ENCODE measurements around the gene VPS8. TPM values are rescaled to one million over a fixed set of nuclear protein-coding genes. Genes with fewer than 3 reads are reported as not detected.
A peak's percentile ranks its signal among the peaks of the same experiment; 100 is the strongest.

Gene VPS8
- total and polyA plus RNA-seq, 9 of the 15 experiments (the other 6 are each of a cell fraction or from before 2014, with no cell fraction given) = 7.2 to 41.0 (median 28.3) TPM

DNA sequence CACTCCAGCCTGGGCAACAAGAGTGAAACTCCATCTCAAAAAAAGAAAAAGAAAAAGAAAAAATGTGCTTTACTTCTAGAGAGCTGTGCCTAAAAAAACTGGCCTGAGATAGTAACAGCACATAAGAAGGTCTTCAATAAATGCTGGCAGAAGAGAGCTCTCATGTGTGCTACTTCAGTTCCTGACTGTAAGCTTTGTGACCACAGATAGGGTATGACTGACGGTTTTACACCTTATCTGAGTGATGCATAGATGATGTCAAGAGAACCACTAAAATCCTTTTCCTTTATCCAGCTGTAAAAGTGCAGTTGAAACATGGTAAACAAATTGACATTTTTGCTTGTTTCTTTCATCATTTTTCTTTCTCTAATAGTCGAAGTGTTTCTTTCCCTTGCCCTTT is 213.0 kb downstream of the VPS8 start (continued):
- TF ChIP-seq LEF1 (IDR thresholded peaks at IDR 0.05) (peak; percentile 66; the same call in 1 of the 2 replicates), ZNF785 (CRISPR knock-in tag; IDR thresholded peaks at IDR 0.05) (no peak), TAL1 (IDR thresholded peaks at IDR 0.05) (peak; percentile 69), TRIM24 (IDR thresholded peaks at IDR 0.05) (peak in 1 of 2 experiments; percentile 66; a peak in 1 of 4 replicates), ESRRA (IDR thresholded peaks at IDR 0.05; ENCODE audit: borderline replicate concordance, low read depth) (peak; percentile 26; the same call in 1 of the 2 replicates), CREM (IDR thresholded peaks at IDR 0.05; ENCODE audit: low read depth) (peak; percentile 70), TCF3 (CRISPR knock-in tag; IDR thresholded peaks at IDR 0.05) (peak; percentile 83)
- TF ChIP-seq, protein P1, sequence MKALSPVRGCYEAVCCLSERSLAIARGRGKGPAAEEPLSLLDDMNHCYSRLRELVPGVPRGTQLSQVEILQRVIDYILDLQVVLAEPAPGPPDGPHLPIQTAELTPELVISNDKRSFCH (CRISPR knock-in tag; IDR thresholded peaks at IDR 0.05) = no peak
- TF ChIP-seq, protein P1 (tag; IDR thresholded peaks at IDR 0.05) = no peak
- TF ChIP-seq, protein P2, sequence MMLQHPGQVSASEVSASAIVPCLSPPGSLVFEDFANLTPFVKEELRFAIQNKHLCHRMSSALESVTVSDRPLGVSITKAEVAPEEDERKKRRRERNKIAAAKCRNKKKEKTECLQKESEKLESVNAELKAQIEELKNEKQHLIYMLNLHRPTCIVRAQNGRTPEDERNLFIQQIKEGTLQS (IDR thresholded peaks at IDR 0.05) = peak; percentile 29; the same call in 1 of the 2 replicates
- TF ChIP-seq, protein P2 (CRISPR knock-in tag; conservative IDR thresholded peaks at IDR 0.05) = no peak
- TF ChIP-seq, protein P3, sequence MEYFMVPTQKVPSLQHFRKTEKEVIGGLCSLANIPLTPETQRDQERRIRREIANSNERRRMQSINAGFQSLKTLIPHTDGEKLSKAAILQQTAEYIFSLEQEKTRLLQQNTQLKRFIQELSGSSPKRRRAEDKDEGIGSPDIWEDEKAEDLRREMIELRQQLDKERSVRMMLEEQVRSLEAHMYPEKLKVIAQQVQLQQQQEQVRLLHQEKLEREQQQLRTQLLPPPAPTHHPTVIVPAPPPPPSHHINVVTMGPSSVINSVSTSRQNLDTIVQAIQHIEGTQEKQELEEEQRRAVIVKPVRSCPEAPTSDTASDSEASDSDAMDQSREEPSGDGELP (CRISPR knock-in tag; IDR thresholded peaks at IDR 0.05; ENCODE audit: borderline replicate concordance) = peak; percentile 24; the same call in 1 of the 2 replicates
- TF ChIP-seq, protein P4, sequence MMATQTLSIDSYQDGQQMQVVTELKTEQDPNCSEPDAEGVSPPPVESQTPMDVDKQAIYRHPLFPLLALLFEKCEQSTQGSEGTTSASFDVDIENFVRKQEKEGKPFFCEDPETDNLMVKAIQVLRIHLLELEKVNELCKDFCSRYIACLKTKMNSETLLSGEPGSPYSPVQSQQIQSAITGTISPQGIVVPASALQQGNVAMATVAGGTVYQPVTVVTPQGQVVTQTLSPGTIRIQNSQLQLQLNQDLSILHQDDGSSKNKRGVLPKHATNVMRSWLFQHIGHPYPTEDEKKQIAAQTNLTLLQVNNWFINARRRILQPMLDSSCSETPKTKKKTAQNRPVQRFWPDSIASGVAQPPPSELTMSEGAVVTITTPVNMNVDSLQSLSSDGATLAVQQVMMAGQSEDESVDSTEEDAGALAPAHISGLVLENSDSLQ (IDR thresholded peaks at IDR 0.05) = peak; percentile 92
- TF ChIP-seq, protein P5, sequence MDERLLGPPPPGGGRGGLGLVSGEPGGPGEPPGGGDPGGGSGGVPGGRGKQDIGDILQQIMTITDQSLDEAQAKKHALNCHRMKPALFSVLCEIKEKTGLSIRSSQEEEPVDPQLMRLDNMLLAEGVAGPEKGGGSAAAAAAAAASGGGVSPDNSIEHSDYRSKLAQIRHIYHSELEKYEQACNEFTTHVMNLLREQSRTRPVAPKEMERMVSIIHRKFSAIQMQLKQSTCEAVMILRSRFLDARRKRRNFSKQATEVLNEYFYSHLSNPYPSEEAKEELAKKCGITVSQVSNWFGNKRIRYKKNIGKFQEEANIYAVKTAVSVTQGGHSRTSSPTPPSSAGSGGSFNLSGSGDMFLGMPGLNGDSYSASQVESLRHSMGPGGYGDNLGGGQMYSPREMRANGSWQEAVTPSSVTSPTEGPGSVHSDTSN (CRISPR knock-in tag; IDR thresholded peaks at IDR 0.05; ENCODE audit: low read depth) = no peak; the same call in 1 of the 2 replicates
- TF ChIP-seq, protein P5 (tag; conservative IDR thresholded peaks at IDR 0.05; ENCODE audit: low read depth) = peak; percentile 59

Data from K562 (cell line).